ENCODE measurements around the gene LRCH4. TPM values are rescaled to one million over a fixed set of nuclear protein-coding genes. Genes with fewer than 3 reads are reported as not detected.

The LRCH4 gene
- polyA plus RNA-seq (2011; rRNA removed) (11.3 and 12.9 TPM in 2 replicates), polyA minus RNA-seq (2011; rRNA and poly(A)+ RNA removed) (16.2 and 22.0 TPM in 2 replicates)

GRCh38 chr7:100585511-100586265 lies at the start of gene LRCH4:
Gene LRCH4 (minus strand): TSS chr7:100586129. CDS start chr7:100586100, 29 bp downstream.
- POLR2A ChIA-PET = interaction anchor here (0.5 to 5.2 kb wide), 40 partner anchors 9 to 304 kb away, joined by 3 to 68 read pairs (median 5); partner anchors contain the start of genes AGFG2, MEPCE, MOSPD3 and PCOLCE
- no peak for TF ChIP-seq CTCF (IDR thresholded peaks at IDR 0.05; ENCODE audit: low read depth, low read length)
- H3K27ac ChIP-seq (ENCODE audit: low read depth, low read length) = peak within 1 kb of the TSS; percentile 87
- DNase-seq (ENCODE audit: low read depth, low spot score) = no peak
- no peaks in the 10 kb centered on the region for H3K27me3 ChIP-seq (ENCODE audit: control insufficient read depth, insufficient read depth, low read length)
- peak within 1 kb of the TSS; percentile 99 for H3K4me3 ChIP-seq (ENCODE audit: low read depth, low read length)
- CTCF ChIA-PET = interaction anchor here (0.7 to 3.8 kb wide), 15 partner anchors 16 to 266 kb away, joined by 3 to 25 read pairs (median 4); partner anchors contain the start of genes MOSPD3, PCOLCE and POP7
- no peaks in the 10 kb centered on the region; the same call in 1 of the 2 replicates for H3K9me3 ChIP-seq (ENCODE audit: control insufficient read depth, insufficient read depth, low read length)

- no peak for DNase-seq (ENCODE audit: low read depth, low spot score)
- Histone ChIP-seq H3K9me3 (ENCODE audit: control insufficient read depth, insufficient read depth, low read length) (no peaks in the 10 kb centered on the region), H3K4me3 (ENCODE audit: low read depth, low read length) (peak overlapping the region; percentile 49), H3K27me3 (ENCODE audit: control insufficient read depth, insufficient read depth, low read length) (peaks cover 17% of the 10 kb centered on the region), H3K27ac (ENCODE audit: low read depth, low read length) (no peak overlapping the region)
- TF ChIP-seq CTCF (IDR thresholded peaks at IDR 0.05; ENCODE audit: low read depth, low read length) = peak; percentile 44; the same call in 1 of the 2 replicates
- ChIA-PET CTCF (interaction anchor here (0.6 to 1.5 kb wide), 4 partner anchors 14 to 44 kb away, joined by 3 to 4 read pairs (median 3); partner anchors contain the start of genes MOSPD3 and PCOLCE), POLR2A (interaction anchor here (0.6 to 1.2 kb wide), 4 partner anchors 9 to 47 kb away, joined by 3 to 8 read pairs (median 6); partner anchors contain the start of genes FBXO24, LRCH4, MOSPD3 and PCOLCE)
Measured at GRCh38 chr7:100632951-100633717, 47.2 kb upstream of the LRCH4 start.

DNA sequence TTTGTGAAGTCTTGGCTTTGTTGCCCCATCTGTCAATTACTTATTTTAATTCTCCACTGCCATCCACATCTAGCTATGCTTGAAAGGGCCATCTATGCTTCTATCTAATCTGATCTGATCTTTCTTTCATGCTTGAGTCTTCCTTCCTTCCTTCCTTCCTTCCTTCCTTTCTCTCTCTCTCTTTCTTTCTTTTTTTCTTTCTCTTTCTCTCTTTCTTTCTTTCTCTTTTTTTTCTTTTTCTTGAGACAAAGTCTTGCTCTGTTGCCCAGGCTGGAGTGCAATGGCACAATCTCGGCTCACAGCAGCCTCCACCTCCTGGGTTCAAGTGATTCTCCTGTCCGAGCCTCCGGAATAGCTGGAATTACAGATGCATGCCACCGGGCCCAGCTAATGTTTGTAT lies 44.1 kb upstream of the LRCH4 start:
- no peak for TF ChIP-seq CTCF (IDR thresholded peaks at IDR 0.05; ENCODE audit: low read depth, low read length)
- ChIA-PET POLR2A (no interaction called here), CTCF (interaction anchor here (0.6 kb wide), 1 partner anchor 186 kb away, joined by 3 read pairs; no protein-coding TSS in a partner anchor)
- H3K27ac ChIP-seq (ENCODE audit: low read depth, low read length) = no peak overlapping the region
- no peak for DNase-seq (ENCODE audit: low read depth, low spot score)
- peaks cover 16% of the 10 kb centered on the region for H3K27me3 ChIP-seq (ENCODE audit: control insufficient read depth, insufficient read depth, low read length)
- no peak overlapping the region for H3K4me3 ChIP-seq (ENCODE audit: low read depth, low read length)
- H3K9me3 ChIP-seq (ENCODE audit: control insufficient read depth, insufficient read depth, low read length) = no peaks in the 10 kb centered on the region

- DNase-seq (ENCODE audit: low read depth, low spot score) = no peak
- POLR2A ChIA-PET = no interaction called here
Measured at GRCh38 chr7:100629117-100629716, 43.3 kb upstream of the LRCH4 start.

More at GRCh38 chr7:100629117-100629716, 43.3 kb upstream of the LRCH4 start:
- peaks cover 9% of the 10 kb centered on the region for H3K27me3 ChIP-seq (ENCODE audit: control insufficient read depth, insufficient read depth, low read length)
- H3K9me3 ChIP-seq (ENCODE audit: control insufficient read depth, insufficient read depth, low read length) = no peaks in the 10 kb centered on the region
- no peak overlapping the region for H3K4me3 ChIP-seq (ENCODE audit: low read depth, low read length)
- CTCF ChIA-PET = interaction anchor here (0.6 kb wide), 1 partner anchor 187 kb away, joined by 3 read pairs; no protein-coding TSS in a partner anchor
- no peak overlapping the region for H3K27ac ChIP-seq (ENCODE audit: low read depth, low read length)
- TF ChIP-seq CTCF (IDR thresholded peaks at IDR 0.05; ENCODE audit: low read depth, low read length) = peak; percentile 30
